SK-N-SH treated with all-trans-retinoic acid at 6 μM for 48 hours (cell line): Measurements from ENCODE around the gene CA5A.
"Not testable (repeated sequence)": the region's sequence is repeated elsewhere in the genome, so short reads cannot be mapped to it uniquely, and the experiment has no call there.

ENCODE experiments used
- ATAC-seq: fragments of 200-7000 bp; cut with Tn5 transposase; 3 replicates; pipeline ENCODE4 v1.9.1; 2020; ENCODE audit warnings: mild to moderate bottlenecking, moderate library complexity
- BACH2 ChIP-seq: fragments of 250-450 bp; sonication (Bioruptor Pico); IDR thresholded peaks from 2 replicates; pipeline ENCODE4 v1.9.0; 2021; ENCODE audit warnings: mild to moderate bottlenecking, borderline replicate concordance
- ESRRG ChIP-seq: fragments of 250-450 bp; sonication (Bioruptor Pico); IDR thresholded peaks from 2 replicates; pipeline ENCODE4 v1.6.1; 2021; ENCODE audit warnings: mild to moderate bottlenecking
- GLIS3 ChIP-seq: fragments of 250-450 bp; sonication (Bioruptor Pico); IDR thresholded peaks from 2 replicates; pipeline ENCODE4 v1.5.0; 2020; ENCODE audit warnings: mild to moderate bottlenecking, moderate library complexity
- ISL1 ChIP-seq: fragments of 250-450 bp; sonication (Bioruptor Pico); IDR thresholded peaks from 2 replicates; pipeline ENCODE4 v2.1.2; 2022; ENCODE audit warnings: mild to moderate bottlenecking, moderate library complexity
- OSR1 ChIP-seq: fragments of 250-450 bp; sonication (Bioruptor Pico); IDR thresholded peaks from 2 replicates; pipeline ENCODE4 v1.8.0; 2022; ENCODE audit warnings: moderate library complexity, mild to moderate bottlenecking, inconsistent platforms
- PPARA ChIP-seq: fragments of 250-450 bp; sonication (Bioruptor Pico); IDR thresholded peaks from 2 replicates; pipeline ENCODE4 v1.5.0; 2020; ENCODE audit warnings: mild to moderate bottlenecking, borderline replicate concordance
- RARB ChIP-seq: fragments of 250-450 bp; sonication (Bioruptor Pico); IDR thresholded peaks from 2 replicates; pipeline ENCODE4 v1.8.0; 2021; ENCODE audit warnings: mild to moderate bottlenecking, moderate library complexity
- SNAI2 ChIP-seq: fragments of 250-450 bp; sonication (Bioruptor Pico); IDR thresholded peaks from 2 replicates; pipeline ENCODE4 v1.5.0; 2020; ENCODE audit warnings: mild to moderate bottlenecking, moderate library complexity
- TCF4 ChIP-seq: fragments of 250-450 bp; sonication (Bioruptor Pico); IDR thresholded peaks from 2 replicates; pipeline ENCODE4 v1.8.0; 2021; ENCODE audit warnings: mild to moderate bottlenecking, moderate library complexity, borderline replicate concordance
- TOX ChIP-seq: fragments of 250-450 bp; sonication (Bioruptor Pico); IDR thresholded peaks from 2 replicates; pipeline ENCODE4 v1.8.0; 2021; ENCODE audit warnings: mild to moderate bottlenecking, moderate library complexity, borderline replicate concordance
- TSHZ2 ChIP-seq: fragments of 250-450 bp; sonication (Bioruptor Pico); IDR thresholded peaks from 2 replicates; pipeline ENCODE4 v1.5.0; 2020; ENCODE audit warnings: mild to moderate bottlenecking, moderate library complexity
- ZC3H10 ChIP-seq: fragments of 250-450 bp; sonication (Bioruptor Pico); IDR thresholded peaks from 2 replicates; pipeline ENCODE4 v1.5.1; 2021; ENCODE audit warnings: mild to moderate bottlenecking, moderate library complexity
- ZFP3 ChIP-seq: fragments of 250-450 bp; sonication (Bioruptor Pico); IDR thresholded peaks from 2 replicates; pipeline ENCODE4 v1.5.0; 2020; ENCODE audit warnings: mild to moderate bottlenecking, moderate library complexity
- ZFP30 ChIP-seq: fragments of 450-650 bp; formaldehyde crosslinking; IDR thresholded peaks from 2 replicates; pipeline ENCODE4 v1.5.0; 2022; ENCODE audit warnings: mild to moderate bottlenecking, moderate library complexity
- ZNF565 ChIP-seq: fragments of 450-650 bp; formaldehyde crosslinking; conservative IDR thresholded peaks from 2 replicates; pipeline ENCODE4 v1.5.0; 2020; ENCODE audit warnings: low read depth, mild to moderate bottlenecking, moderate library complexity
- ZNF8 ChIP-seq: fragments of 450-650 bp; formaldehyde crosslinking; IDR thresholded peaks from 2 replicates; pipeline ENCODE4 v1.5.0; 2020; ENCODE audit warnings: mild to moderate bottlenecking, moderate library complexity
- TF ChIP-seq, protein P1 (sequence below): fragments of 250-450 bp; sonication (Bioruptor Pico); IDR thresholded peaks from 2 replicates; pipeline ENCODE4 v1.5.1; 2021; ENCODE audit warnings: mild to moderate bottlenecking, moderate library complexity
- TF ChIP-seq, protein P2 (sequence below): fragments of 250-450 bp; sonication (Bioruptor Pico); IDR thresholded peaks from 2 replicates; pipeline ENCODE4 v1.8.0; 2021; ENCODE audit warnings: low read depth, mild to moderate bottlenecking, moderate library complexity, borderline replicate concordance
- TF ChIP-seq, protein P3 (sequence below): fragments of 250-450 bp; sonication (Bioruptor Pico); IDR thresholded peaks from 2 replicates; pipeline ENCODE4 v1.8.0; 2020; ENCODE audit warnings: mild to moderate bottlenecking, moderate library complexity, borderline replicate concordance

The CA5A gene

DNA sequence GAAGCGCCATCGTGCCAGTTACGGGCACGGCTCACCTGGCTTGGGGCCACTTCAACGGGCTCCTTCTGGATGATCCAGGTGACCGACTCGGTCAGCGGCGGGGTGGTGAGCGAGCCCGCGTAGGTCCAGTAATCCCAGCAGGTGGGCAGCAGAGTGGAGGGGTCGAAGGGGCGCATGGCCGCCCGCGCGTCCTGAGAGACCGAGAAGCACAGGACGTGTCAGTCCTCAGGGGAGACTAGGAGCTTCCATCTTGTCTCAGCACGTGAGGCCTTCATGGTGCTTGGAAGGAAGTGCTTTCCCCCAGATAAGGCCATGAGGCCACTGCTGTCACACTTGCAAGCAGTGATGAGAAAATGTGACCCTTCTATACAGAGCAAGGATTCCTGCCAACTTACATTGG lies 44.6 kb downstream of the CA5A start:
- ATAC-seq: no peak
- no peak for TF ChIP-seq GLIS3
- no peak for TF ChIP-seq RARB (CRISPR knock-in tag)
- TF ChIP-seq, protein P1, sequence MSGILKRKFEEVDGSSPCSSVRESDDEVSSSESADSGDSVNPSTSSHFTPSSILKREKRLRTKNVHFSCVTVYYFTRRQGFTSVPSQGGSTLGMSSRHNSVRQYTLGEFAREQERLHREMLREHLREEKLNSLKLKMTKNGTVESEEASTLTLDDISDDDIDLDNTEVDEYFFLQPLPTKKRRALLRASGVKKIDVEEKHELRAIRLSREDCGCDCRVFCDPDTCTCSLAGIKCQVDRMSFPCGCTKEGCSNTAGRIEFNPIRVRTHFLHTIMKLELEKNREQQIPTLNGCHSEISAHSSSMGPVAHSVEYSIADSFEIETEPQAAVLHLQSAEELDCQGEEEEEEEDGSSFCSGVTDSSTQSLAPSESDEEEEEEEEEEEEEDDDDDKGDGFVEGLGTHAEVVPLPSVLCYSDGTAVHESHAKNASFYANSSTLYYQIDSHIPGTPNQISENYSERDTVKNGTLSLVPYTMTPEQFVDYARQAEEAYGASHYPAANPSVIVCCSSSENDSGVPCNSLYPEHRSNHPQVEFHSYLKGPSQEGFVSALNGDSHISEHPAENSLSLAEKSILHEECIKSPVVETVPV (CRISPR knock-in tag): no peak
- TF ChIP-seq TSHZ2 (CRISPR knock-in tag): no peak
- TF ChIP-seq, protein P2, sequence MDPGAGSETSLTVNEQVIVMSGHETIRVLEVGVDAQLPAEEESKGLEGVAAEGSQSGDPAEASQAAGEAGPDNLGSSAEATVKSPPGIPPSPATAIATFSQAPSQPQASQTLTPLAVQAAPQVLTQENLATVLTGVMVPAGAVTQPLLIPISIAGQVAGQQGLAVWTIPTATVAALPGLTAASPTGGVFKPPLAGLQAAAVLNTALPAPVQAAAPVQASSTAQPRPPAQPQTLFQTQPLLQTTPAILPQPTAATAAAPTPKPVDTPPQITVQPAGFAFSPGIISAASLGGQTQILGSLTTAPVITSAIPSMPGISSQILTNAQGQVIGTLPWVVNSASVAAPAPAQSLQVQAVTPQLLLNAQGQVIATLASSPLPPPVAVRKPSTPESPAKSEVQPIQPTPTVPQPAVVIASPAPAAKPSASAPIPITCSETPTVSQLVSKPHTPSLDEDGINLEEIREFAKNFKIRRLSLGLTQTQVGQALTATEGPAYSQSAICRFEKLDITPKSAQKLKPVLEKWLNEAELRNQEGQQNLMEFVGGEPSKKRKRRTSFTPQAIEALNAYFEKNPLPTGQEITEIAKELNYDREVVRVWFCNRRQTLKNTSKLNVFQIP (CRISPR knock-in tag): no peak
- TF ChIP-seq SNAI2 (CRISPR knock-in tag): no peak
- TF ChIP-seq OSR1: no peak
- TF ChIP-seq ZNF565 (CRISPR knock-in tag): no peak
- TF ChIP-seq, protein P3, sequence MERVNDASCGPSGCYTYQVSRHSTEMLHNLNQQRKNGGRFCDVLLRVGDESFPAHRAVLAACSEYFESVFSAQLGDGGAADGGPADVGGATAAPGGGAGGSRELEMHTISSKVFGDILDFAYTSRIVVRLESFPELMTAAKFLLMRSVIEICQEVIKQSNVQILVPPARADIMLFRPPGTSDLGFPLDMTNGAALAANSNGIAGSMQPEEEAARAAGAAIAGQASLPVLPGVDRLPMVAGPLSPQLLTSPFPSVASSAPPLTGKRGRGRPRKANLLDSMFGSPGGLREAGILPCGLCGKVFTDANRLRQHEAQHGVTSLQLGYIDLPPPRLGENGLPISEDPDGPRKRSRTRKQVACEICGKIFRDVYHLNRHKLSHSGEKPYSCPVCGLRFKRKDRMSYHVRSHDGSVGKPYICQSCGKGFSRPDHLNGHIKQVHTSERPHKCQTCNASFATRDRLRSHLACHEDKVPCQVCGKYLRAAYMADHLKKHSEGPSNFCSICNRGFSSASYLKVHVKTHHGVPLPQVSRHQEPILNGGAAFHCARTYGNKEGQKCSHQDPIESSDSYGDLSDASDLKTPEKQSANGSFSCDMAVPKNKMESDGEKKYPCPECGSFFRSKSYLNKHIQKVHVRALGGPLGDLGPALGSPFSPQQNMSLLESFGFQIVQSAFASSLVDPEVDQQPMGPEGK (CRISPR knock-in tag): no peak
- no peak for TF ChIP-seq PPARA (CRISPR knock-in tag)
- TF ChIP-seq ESRRG: no peak
- TF ChIP-seq TCF4 (CRISPR knock-in tag): no peak
- TF ChIP-seq ZNF8 (CRISPR knock-in tag): no peak
- no peak for TF ChIP-seq ISL1
- no peak for TF ChIP-seq TOX (CRISPR knock-in tag)
- TF ChIP-seq ZC3H10 (CRISPR knock-in tag): no peak
- no peak for TF ChIP-seq ZFP30 (CRISPR knock-in tag)
- TF ChIP-seq ZFP3: no peak
- no peak for TF ChIP-seq BACH2 (CRISPR knock-in tag)

DNA sequence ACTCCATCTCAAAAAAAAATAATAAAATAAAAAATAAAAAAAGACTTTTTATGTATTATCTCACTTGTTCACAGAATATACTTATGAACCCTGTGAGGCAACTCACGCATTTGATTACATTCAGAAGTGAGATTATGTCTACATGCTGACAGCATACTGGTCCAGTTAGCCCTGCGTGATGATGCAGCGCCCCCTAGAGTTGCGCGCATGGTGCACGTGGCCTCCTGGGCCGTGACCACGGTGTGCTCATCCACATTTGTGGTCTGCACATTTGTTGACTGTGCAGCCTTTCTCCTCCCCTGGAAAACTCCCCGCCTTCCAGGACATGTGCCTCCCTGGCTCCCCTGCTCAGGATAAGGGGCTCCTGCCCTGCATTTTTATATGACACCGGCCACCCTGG lies 46.6 kb downstream of the CA5A start:
- not testable (repeated sequence) for ATAC-seq

- not testable (repeated sequence) for ATAC-seq
Observed at GRCh38 chr16:87888346-87888745, 48.0 kb downstream of the CA5A start.

DNA sequence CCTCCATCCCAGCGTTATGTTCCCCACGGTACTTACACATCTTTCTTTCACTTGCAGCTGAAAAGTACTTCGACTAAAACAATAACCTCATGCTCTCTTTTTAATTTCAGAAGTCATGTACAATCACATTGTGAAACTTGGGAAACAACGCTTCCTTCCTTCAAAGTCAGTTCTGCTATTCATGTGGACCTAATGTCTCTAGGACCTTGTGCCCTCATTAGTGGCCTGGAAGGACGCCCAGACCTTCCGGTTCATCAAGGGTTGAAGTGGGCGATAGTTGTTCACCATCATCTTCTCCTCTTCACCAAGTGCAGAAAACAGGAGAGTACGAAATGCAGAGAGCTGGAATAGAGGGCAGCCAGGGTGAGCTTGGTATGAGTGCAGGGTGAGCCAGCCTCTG lies 48.4 kb downstream of the CA5A start:
- ATAC-seq: not testable (repeated sequence)

- ATAC-seq: not testable (repeated sequence)
Observed at GRCh38 chr16:87885371-87885967, 50.9 kb downstream of the CA5A start.
